Pulmonary artery endothelial cell (primary cell): ENCODE measurements around the gene MFSD6. TPM values are rescaled to one million over a fixed set of nuclear protein-coding genes. Genes with fewer than 3 reads are reported as not detected.

Experiments used
- DNase-seq: peaks from one replicate; pipeline ENCODE4 v3.0.0-alpha.2; 2011; ENCODE audit warnings: low read depth, low spot score
- total RNA-seq: library from RNA; depleted of rRNA; stranded (reverse); fragments of >200 nt; gene quantifications from 2 replicates; pipeline ENCODE4 v1.2.3, GENCODE V29; 2014

MFSD6 gene
- total RNA-seq, 1 donor from 2014 or later, result 10.0 TPM

GRCh38 chr2:190529486-190530247 lies 121.5 kb downstream of the MFSD6 start:
- no peak for DNase-seq

DNA sequence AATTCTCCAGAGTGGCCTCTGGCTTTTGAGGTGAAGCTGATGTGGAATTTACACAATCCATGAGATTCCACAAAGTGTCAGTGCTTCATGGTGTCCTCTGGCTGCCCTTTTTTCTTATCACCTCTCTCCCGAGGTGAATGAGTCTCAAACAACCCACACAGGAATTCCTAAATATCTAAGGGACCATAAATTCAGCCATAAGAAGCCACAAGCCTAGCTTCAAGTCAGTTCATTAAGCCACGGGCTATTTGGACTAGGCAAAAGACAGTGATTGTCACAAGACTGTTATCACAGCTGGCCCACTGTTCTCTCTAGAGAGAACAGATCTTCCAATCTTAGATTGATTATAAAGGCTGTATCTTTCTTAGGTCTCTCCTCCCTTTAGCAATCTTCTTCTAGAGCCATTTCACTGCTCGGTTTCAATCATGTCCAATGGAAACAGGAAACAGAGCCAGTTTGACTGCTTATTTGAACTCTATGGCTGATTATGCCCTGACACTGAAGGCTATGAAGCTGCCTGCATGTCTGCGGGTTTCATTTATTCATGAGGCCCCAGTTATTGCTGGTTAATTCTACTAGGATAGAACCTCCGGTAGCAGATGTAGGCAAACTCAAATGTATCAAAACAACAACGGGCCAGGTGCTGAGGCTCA lies 122.2 kb downstream of the MFSD6 start:
- no peak for DNase-seq

GRCh38 chr2:190532581-190532980 lies 124.4 kb downstream of the MFSD6 start:
- DNase-seq, result no peak

GRCh38 chr2:190533175-190533967 lies 125.2 kb downstream of the MFSD6 start:
- no peak for DNase-seq

GRCh38 chr2:190533968-190534309 lies 125.8 kb downstream of the MFSD6 start:
- no peak for DNase-seq

DNA sequence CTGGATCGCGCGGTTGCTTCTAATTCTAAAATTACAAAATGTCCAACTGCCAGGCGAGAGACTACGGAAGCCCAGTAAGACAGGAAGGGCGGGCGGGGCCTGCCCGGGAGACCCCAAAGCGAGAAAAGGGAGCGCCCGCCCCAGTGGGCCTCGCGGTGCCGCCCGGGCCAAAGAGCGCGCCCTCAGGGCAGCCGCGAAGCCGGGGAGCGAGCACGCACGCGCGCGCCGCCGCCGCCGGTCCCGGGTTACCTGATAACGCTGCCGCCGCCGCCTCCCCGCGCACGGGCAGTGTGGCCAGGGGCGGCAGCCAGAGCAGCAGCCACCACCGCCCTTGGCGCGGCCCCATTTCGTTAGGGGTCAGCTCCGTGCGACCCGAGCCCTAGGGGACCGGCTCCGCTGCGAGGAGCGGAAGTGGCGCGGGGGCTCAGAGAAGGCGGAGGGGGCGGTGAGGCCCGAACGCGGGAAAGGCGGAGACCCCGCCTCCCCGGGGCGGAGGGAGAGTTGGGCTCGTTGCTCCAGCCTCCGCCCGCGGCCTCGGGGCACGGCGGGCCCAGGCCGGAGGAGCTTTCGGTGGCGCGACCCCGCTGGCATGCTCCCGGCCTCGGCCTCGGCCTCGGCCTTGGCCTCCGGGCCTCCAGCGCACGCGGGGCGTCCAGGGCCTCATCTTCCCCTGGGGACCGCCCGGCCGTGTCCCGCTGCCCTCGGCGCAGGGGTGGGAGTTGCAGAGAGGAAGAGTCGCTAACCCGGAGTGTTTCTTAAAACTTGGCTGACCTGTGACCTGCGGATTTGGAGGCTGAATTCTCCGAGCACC lies 126.4 kb downstream of the MFSD6 start, which contains the start of gene NEMP2:
Gene NEMP2 (minus strand): TSS at position 413 of the 811 bp plus-strand sequence. CDS start 67 bp downstream, at position 346.
- no peak for DNase-seq

DNA sequence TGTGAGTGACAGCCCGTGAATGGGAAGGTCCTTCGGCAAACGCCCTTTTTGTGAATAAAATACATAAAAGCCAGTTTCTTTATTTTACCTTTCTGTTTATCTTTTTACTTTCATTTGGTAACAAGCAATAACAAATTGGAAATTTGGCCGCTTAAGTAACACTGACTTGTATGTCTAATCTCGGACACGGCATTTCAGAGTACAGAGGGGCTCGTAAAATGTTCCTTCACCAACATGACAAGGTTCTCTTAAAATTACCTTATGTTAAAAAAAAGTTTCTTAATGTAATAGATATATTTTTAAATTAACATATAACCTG lies 126.9 kb downstream of the MFSD6 start:
- no peak for DNase-seq

DNA sequence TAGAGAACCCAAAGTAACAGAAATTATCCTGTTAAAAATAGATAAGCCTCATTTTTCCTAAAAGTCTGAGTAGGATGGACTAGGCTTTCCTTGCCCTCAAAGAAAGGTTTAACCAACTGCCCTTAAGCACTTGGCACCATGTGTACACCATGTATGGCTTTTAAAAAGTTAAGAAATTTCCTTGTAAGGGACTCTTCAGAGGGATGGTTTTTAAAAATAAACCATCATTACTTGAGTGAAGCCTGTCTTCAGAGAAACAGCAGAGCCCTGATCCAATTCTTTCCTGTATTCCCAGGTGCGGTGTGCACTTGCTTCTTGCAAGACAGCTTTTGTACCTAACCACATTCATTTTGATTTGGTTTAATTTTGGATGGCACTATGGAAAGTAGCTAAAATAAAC lies 127.4 kb downstream of the MFSD6 start:
- no peak for DNase-seq

- no peak for DNase-seq
Observed at GRCh38 chr2:190537765-190538164, 129.6 kb downstream of the MFSD6 start.

- DNase-seq, result no peak
Observed at GRCh38 chr2:190538201-190538600, 130.0 kb downstream of the MFSD6 start.

- DNase-seq, result no peak
Observed at GRCh38 chr2:190540048-190540447, 131.9 kb downstream of the MFSD6 start.

DNA sequence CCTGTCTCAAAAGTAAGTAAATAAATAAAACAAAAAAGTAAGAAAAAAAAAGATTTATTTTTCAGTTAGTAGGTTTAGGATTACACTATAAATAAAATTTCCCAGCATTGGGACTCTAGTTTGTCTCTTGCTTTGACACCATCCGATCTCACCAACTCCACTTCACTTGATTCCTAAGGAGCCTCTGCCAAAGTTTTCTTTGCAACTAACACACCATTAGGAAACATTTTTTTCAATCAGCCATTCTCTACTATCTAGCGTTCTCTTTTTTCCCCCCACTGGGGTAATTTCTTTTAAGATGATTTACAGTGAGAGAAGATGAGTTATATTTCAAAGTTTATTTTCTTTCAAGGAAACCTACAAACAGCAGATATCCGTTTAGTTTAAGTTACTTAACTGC lies 136.9 kb downstream of the MFSD6 start:
- no peak for DNase-seq

DNA sequence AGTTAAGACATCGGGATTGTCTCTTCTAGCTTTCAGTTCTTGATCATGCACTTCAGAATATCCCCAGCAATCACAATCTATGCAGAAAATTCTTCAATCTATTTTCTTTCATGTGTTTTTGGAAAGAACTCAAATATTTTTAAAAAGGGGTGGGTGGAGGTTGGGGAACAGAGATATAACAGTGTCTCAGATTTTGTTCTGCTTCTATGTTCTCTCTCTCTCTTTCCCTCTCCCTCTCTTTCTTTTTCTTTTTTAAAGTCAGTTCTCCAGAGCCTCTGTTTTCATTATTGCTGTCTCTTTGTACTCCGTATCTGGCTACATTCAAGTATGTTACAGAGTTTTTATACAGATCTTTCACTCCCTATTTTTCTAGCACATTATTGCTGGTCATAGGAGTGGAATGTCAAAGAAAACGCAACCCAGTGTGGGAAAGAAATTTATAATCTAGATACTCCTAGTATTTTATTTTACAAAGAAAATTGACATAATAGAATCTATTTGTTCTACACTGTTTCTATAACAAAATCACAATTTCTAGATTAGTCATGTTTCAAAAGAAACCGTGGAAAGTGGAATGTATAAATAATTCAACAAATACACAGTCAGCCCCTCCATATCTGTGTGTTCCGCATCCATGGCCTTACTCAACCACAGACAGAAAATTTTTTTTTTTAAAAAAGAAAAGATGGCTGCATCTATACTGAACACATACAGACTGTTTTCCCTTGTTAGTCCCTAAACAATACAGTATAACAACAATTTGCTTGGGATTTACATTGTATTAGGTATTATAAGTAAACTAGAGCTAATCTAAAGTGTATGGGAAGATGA lies 137.6 kb downstream of the MFSD6 start:
- DNase-seq, result no peak

- no peak for DNase-seq
Observed at GRCh38 chr2:190546734-190547133, 138.6 kb downstream of the MFSD6 start.

- DNase-seq, result no peak
Observed at GRCh38 chr2:190547886-190548285, 139.7 kb downstream of the MFSD6 start.

- no peak for DNase-seq
Observed at GRCh38 chr2:190550137-190550536, 142.0 kb downstream of the MFSD6 start.
